CD14-positive monocyte (primary cell): ENCODE measurements around the gene PCBP3. TPM values are rescaled to one million over a fixed set of nuclear protein-coding genes. Genes with fewer than 3 reads are reported as not detected.

ENCODE experiments used
- DNase-seq, 3 donors: peaks; one replicate each; pipeline ENCODE4 v3.0.0-alpha.2; 2011 to 2022
- H2AFZ ChIP-seq: 2 replicates; pipeline ENCODE4 v1.6.0; 2012; ENCODE audit warnings: mild to moderate bottlenecking, low read depth, low read length, inconsistent platforms; ENCODE audit not compliant: insufficient read depth, poor library complexity, severe bottlenecking
- H3K27ac ChIP-seq, 2 donors: 1 replicate in 1 of 2; 2 replicates in 1 of 2; pipeline ENCODE4 v1.5.1; 2012 to 2013; ENCODE audit warnings: low read length in 2 of 2, control low read depth in 1 of 2, inconsistent platforms in 1 of 2, low read depth in 1 of 2, mild to moderate bottlenecking in 1 of 2
- H3K27me3 ChIP-seq, 2 donors: one replicate each; pipeline versions ENCODE4 v1.6.0 to v1.6.1; 2011 to 2013; ENCODE audit warnings: low read length in 2 of 2; ENCODE audit not compliant: control insufficient read depth in 2 of 2, insufficient read depth in 2 of 2
- H3K36me3 ChIP-seq, 2 donors: replicated peaks in 1 of 2; 1 replicate in 1 of 2; 2 replicates in 1 of 2; pipeline versions ENCODE4 v1.5.1 to v1.6.1; 2012 to 2013; ENCODE audit warnings: low read length in 2 of 2, control low read depth in 1 of 2, inconsistent platforms in 1 of 2, mild to moderate bottlenecking in 1 of 2; ENCODE audit not compliant: insufficient read depth in 2 of 2, control insufficient read depth in 1 of 2
- H3K4me1 ChIP-seq, 2 donors: 1 replicate in 1 of 2; 2 replicates in 1 of 2; pipeline versions ENCODE4 v1.5.1 to v1.6.1; 2012 to 2013; ENCODE audit warnings: low read length in 2 of 2, control low read depth in 1 of 2, inconsistent platforms in 1 of 2, mild to moderate bottlenecking in 1 of 2, moderate library complexity in 1 of 2; ENCODE audit not compliant: insufficient read depth in 2 of 2, control insufficient read depth in 1 of 2
- H3K4me2 ChIP-seq: replicated peaks from 2 replicates; pipeline ENCODE3; 2012; ENCODE audit warnings: low read length, moderate library complexity, mild to moderate bottlenecking; ENCODE audit not compliant: poor library complexity, severe bottlenecking; ENCODE audit errors: extremely low read depth
- H3K4me3 ChIP-seq, 3 experiments: fragments of 200-600 bp in 1 of 3; sonication (generic) in 1 of 3; replicated peaks in 1 of 3; 1 replicate in 2 of 3; 2 replicates in 1 of 3; pipeline ENCODE4 v1.5.1; 2011 to 2013; ENCODE audit warnings: low read length in 3 of 3, mild to moderate bottlenecking in 3 of 3, control low read depth in 2 of 3, low read depth in 2 of 3, inconsistent platforms in 1 of 3, moderate library complexity in 1 of 3
- H3K79me2 ChIP-seq: 2 replicates; pipeline ENCODE4 v1.6.0; 2012; ENCODE audit warnings: mild to moderate bottlenecking, control low read depth, inconsistent platforms, low read length, moderate library complexity; ENCODE audit not compliant: insufficient read depth
- H3K9ac ChIP-seq: 2 replicates; pipeline ENCODE4 v1.6.0; 2017; ENCODE audit warnings: low read length, mild to moderate bottlenecking; ENCODE audit not compliant: insufficient read depth, poor library complexity, severe bottlenecking
- H3K9me3 ChIP-seq, 2 donors: replicated peaks in 1 of 2; 1 replicate in 1 of 2; 2 replicates in 1 of 2; pipeline versions ENCODE4 v1.5.1 to v1.6.1; 2012 to 2013; ENCODE audit warnings: low read length in 2 of 2, control low read depth in 1 of 2; ENCODE audit not compliant: control insufficient read depth in 1 of 2, insufficient read depth in 1 of 2
- H4K20me1 ChIP-seq: 2 replicates; pipeline ENCODE4 v1.6.0; 2012; ENCODE audit warnings: mild to moderate bottlenecking, low read length, control low read depth, moderate library complexity; ENCODE audit not compliant: insufficient read depth
- H3K27ac Mint-ChIP-seq, 7 donors: one replicate each; pipeline ENCODE4 v1.8.0; 2020; ENCODE audit warnings: mild to moderate bottlenecking in 7 of 7, mixed read lengths in 7 of 7, moderate library complexity in 6 of 7, inconsistent platforms in 2 of 7
- H3K27me3 Mint-ChIP-seq, 3 donors: one replicate each; pipeline ENCODE4 v1.8.0; 2021 to 2022; ENCODE audit warnings: low read depth in 3 of 3, mild to moderate bottlenecking in 3 of 3, mixed read lengths in 3 of 3, moderate library complexity in 3 of 3, inconsistent platforms in 1 of 3
- H3K36me3 Mint-ChIP-seq, 2 donors: one replicate each; pipeline ENCODE4 v1.8.0; 2020; ENCODE audit warnings: mixed read lengths in 2 of 2, inconsistent platforms in 1 of 2, mild to moderate bottlenecking in 1 of 2
- H3K4me1 Mint-ChIP-seq: one replicate; pipeline ENCODE4 v1.8.0; 2020; ENCODE audit warnings: mild to moderate bottlenecking, mixed read lengths
- H3K4me3 Mint-ChIP-seq, 2 donors: one replicate each; pipeline ENCODE4 v1.8.0; 2020; ENCODE audit warnings: mild to moderate bottlenecking in 2 of 2, mixed read lengths in 2 of 2, moderate library complexity in 1 of 2
- H3K9me3 Mint-ChIP-seq, 7 donors: one replicate each; pipeline ENCODE4 v1.8.0; 2020 to 2022; ENCODE audit warnings: mixed read lengths in 7 of 7, mild to moderate bottlenecking in 6 of 7, moderate library complexity in 6 of 7, inconsistent platforms in 2 of 7
- CTCF ChIP-seq: fragments of 200-600 bp; IDR thresholded peaks from one replicate; pipeline ENCODE4 v1.8.0; 2022; ENCODE audit warnings: antibody characterized with exemption, mild to moderate bottlenecking
- WGBS: methylation state at CpG from one replicate; pipeline ENCODE4 v1.1.5; 2013; ENCODE audit warnings: missing lambda C conversion rate; ENCODE audit not compliant: insufficient coverage; 5-methylcytosine and 5-hydroxymethylcytosine counted together
- intact Hi-C, 2 donors: fragments of 100-400 bp; cut with micrococcal nuclease; formaldehyde crosslinking; loops; one replicate each; pipeline versions ENCODE4 v1.15.0 to v1.15.1; 2023
- polyA plus RNA-seq, 3 donors: library from polyadenylated mRNA; depleted of rRNA in 1 of 3; unstranded in 2 of 3; stranded (reverse) in 1 of 3; fragments of 300-500 nt in 2 of 3; fragments of >200 nt in 1 of 3; fragmentation: Illumina TruSeq in 2 of 3; gene quantifications; 1 replicate in 2 of 3; 2 replicates in 1 of 3; pipeline ENCODE4 v1.2.3, GENCODE V29; 2012 to 2021

PCBP3 gene
- polyA plus RNA-seq, 3 donors = 0.34 to 0.49 TPM; not detected in 1

- H3K9me3 Mint-ChIP-seq = no peaks in the 10 kb centered on the region
- Histone ChIP-seq H4K20me1 (no peaks in the 10 kb centered on the region), H3K4me1 (no peaks in the 10 kb centered on the region), H3K27ac (no peak overlapping the region), H3K79me2 (no peaks in the 10 kb centered on the region), H3K9ac (no peak overlapping the region), H3K4me2 (no peak overlapping the region), H3K4me3 (no peak overlapping the region), H3K9me3 (no peaks in the 10 kb centered on the region), H2AFZ (no peak overlapping the region), H3K27me3 (no peaks in the 10 kb centered on the region), H3K36me3 (no peaks in the 10 kb centered on the region)
- H3K4me3 Mint-ChIP-seq = no peak overlapping the region
- no peaks in the 10 kb centered on the region for H3K36me3 Mint-ChIP-seq
- 85% methylated on average over 8 of the region's 13 CpGs for WGBS
- H3K27me3 Mint-ChIP-seq = peaks cover 0 to 3% (median 0%) of the 10 kb centered on the region in 3 donors
- TF ChIP-seq CTCF = no peak
- DNase-seq = no peak
- peaks cover 5% of the 10 kb centered on the region for H3K4me1 Mint-ChIP-seq
- intact Hi-C loops = no loop called here
- peak overlapping the region in 1 of 7 donors; percentile 3 for H3K27ac Mint-ChIP-seq
These were observed 80.9 kb downstream of the PCBP3 start for GRCh38 chr21:45724345-45724961.

- Histone ChIP-seq H3K36me3 (no peaks in the 10 kb centered on the region), H3K9ac (no peak overlapping the region), H3K79me2 (no peaks in the 10 kb centered on the region), H3K27ac (no peak overlapping the region), H3K4me1 (no peaks in the 10 kb centered on the region), H3K9me3 (no peaks in the 10 kb centered on the region), H3K4me3 (no peak overlapping the region), H4K20me1 (no peaks in the 10 kb centered on the region), H2AFZ (no peak overlapping the region), H3K27me3 (no peaks in the 10 kb centered on the region), H3K4me2 (no peak overlapping the region)
- no peak for DNase-seq
- 74% methylated on average over 7 of the region's 10 CpGs for WGBS
- Mint-ChIP-seq H3K4me1 (peaks cover 3% of the 10 kb centered on the region), H3K27ac (peak overlapping the region in 2 of 7 donors; percentile 21 to 26), H3K9me3 (no peaks in the 10 kb centered on the region), H3K4me3 (no peak overlapping the region), H3K36me3 (no peaks in the 10 kb centered on the region), H3K27me3 (peaks cover 0 to 2% (median 0%) of the 10 kb centered on the region in 3 donors)
- intact Hi-C loops = no loop called here
- TF ChIP-seq CTCF = no peak
These were observed 81.7 kb downstream of the PCBP3 start for GRCh38 chr21:45724994-45725843.
